Activated naive CD4-positive, alpha-beta T cell treated with anti-CD3 and anti-CD28 coated beads, Interleukin-2, amount 10 ng/mL, durations not matched to agents 5 hours and 36 hours (primary cell): ENCODE measurements around the gene FGF9. TPM values are rescaled to one million over a fixed set of nuclear protein-coding genes. Genes with fewer than 3 reads are reported as not detected.

Experiments
- total RNA-seq, 2 experiments: library from RNA; stranded (reverse); gene quantifications; one replicate each; pipeline ENCODE4 v1.2.3, GENCODE V29; 2021

The FGF9 gene
- total RNA-seq: not detected

DNA sequence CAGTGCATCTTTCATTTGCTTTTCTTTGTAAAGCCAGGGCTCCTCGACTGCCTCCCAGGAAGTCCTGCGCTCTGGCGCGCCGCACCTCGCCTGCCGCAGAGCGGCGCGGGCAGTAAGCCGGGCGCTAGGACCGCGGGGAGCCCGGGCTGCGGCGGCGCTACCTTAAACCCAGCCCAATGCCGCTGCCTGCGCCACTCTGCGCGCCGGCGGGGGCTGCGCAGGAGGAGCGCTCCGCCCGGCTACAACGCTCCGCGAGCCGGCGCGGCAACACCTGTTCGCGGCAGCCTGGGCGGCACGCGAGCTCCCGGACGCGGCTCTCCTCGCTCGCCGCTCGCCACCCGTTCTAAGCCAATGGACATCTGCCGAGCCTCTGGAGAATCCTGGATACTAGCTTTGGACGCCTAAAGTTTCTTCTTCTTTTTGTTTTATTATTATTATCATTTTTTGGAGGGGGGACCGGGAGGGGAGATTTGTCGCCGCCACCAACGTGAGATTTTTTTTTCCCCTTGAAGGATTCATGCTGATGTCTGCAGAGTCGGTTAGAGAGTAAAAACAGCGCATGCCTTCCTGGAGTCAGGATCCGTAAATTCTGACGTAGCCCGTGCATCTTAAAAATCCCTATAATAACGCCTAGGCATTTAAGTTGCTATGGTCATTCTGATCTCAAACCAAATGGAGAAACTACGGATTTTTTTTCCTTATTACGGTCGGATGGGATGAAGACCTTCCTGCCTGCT is at the start of gene FGF9:
Gene FGF9, plus strand, starts transcription at position 191 of the 737 bp plus-strand sequence. CDS start 840 bp downstream, outside the sequence.

Other genes starting within 250 kb of the FGF9 start
- gene ZDHHC20, start 211.8 kb upstream of the FGF9 start, total RNA-seq: 10 to 100 TPM; 74.9 to 80.0 TPM
- 10 to 100 TPM; 32.6 to 33.2 TPM for gene MICU2, start 66.9 kb upstream of the FGF9 start, total RNA-seq